Measurements from ENCODE around the gene COL2A1.

DNA sequence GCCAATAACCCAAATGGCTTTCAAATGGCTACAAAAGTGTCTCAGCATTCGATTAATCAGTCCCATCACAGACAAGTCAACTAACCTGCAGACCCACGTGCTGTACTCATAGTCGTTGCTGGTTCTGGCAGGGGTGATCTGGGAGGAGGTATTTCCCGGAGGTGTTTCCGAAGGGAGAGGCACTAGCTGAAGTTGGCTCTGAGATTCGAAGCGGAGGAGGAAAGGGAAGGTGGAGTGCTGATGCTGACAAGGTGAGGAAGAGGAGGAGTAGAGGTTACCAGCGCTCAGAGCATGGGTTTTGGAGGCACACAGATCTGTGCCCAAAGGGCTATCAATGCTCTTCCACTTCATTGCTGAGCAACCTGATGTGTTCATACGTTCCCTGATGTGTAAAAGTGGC lies 20.5 kb upstream of the COL2A1 start:
- TF ChIP-seq EZH2 (IDR thresholded peaks at IDR 0.05) (no peak), POLR2AphosphoS5 (IDR thresholded peaks at IDR 0.05; ENCODE audit: borderline replicate concordance, low read depth, low read length) (no peak)

Measured in SK-N-MC (cell line).